GM21423 (cell line): ENCODE results near the gene ASB14.

ENCODE experiments used
- ATAC-seq: cut with Tn5 transposase; IDR thresholded peaks from one replicate; pipeline ENCODE4 v1.9.1; 2021; ENCODE audit warnings: mild to moderate bottlenecking, moderate library complexity; ENCODE audit not compliant: unreplicated experiment

Gene ASB14

DNA sequence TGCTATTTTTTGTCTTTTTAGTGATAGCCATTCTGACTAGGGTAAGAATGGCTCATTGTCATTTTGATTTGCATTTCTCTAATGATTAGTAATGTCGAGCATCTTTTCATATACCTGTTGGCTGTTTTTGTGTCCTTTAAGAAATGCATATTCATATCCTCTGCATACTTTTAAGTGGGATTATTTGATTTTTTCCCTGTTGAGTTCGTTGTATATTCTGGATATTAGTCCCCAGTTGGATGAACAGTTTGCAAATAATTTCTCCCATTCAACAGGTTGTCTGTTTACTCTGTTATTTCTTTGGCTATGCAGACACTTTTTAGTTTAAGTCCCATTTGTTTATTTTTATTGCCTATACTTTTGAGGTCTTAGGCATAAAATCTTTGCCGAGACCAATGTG lies 30.6 kb downstream of the ASB14 start:
- ATAC-seq, result no peak

DNA sequence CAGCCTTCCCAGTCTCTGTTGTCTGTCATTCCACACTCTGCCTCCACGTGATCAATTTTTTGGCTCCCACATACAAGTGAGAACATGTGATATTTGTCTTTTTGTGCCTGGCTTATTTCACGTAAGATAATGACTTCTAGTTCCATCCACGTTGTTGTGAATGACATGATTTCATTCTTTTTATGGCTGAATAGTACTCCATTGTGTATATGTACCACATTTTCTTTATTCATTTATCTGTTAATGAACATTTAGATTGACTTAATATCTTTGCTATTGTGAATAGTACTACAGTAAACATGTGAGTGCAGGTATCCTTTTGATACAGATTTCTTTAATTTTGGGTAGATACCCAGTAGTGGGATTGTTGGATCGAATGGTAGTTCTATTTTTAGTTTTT lies 31.4 kb downstream of the ASB14 start:
- no peak for ATAC-seq

- no peak for ATAC-seq
Measured at GRCh38 chr3:57257678-57258077, 34.8 kb downstream of the ASB14 start.

GRCh38 chr3:57256844-57257243 lies 35.6 kb downstream of the ASB14 start:
- ATAC-seq, result no peak

DNA sequence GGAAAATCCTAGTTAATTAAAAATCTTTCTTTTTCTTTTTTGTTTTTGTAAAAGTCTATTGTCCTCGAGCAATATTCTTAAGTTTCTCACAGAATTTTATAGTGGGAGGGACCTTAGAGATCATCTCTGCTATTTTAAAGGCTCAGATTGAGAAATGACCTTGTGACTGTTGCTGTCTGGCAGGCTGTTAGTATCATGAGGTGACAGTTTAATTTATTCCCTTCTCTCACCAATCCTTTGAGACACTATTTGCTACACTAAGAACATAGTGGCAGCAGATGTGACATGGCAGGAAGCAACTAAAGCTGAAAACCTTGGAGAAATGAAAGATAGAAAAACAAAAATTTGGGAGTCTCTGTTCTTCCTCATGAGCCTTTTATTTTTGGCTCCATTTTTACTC lies 40.1 kb downstream of the ASB14 start:
- no peak for ATAC-seq

- no peak for ATAC-seq
Measured at GRCh38 chr3:57244946-57245345, 47.5 kb downstream of the ASB14 start.

DNA sequence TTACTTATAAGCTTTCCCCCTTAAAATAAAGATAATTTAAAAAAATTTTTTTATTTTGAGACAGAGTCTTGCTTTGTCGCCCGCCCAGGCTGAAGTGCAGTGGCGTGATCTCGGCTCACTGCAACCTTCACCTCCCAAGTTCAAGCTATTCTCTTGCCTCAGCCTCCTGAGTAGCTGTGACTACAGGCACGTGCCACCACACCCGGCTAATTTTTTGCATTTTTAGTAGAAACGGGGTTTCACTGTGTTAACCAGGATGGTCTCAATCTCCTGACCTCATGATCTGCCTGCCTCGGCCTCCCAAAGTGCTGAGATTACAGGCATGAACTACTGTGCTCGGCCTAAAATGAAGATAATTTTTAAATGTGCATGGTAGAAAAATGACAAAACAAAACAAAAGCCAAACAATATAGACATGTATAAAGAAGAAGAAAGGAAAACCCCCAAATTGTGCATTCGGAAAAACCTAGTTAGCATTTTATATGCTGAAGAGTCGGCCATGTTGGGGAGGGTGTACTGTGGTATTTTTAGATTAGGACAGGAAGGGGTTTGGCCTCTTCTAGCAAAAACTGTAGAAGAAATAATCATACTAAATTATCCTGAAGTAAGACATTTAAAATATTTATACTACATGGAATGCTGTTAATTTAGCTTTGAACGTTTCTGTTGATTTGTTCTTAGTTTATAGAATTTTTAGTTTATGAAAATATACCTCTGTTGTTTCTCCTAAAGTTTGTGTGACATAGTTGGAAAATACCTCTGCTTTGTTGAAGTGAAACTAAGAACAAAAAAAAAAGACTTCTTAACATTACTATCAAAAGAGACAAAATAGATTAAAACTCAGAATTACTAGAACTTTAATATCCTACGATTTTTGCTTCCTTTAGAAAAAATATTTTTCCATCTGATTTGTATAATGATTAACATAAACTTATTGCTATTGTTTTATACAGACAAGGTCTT lies 57.6 kb downstream of the ASB14 start:
- peak; percentile 74 for ATAC-seq

GRCh38 chr3:57233799-57234198 lies 58.7 kb downstream of the ASB14 start:
- no peak for ATAC-seq

DNA sequence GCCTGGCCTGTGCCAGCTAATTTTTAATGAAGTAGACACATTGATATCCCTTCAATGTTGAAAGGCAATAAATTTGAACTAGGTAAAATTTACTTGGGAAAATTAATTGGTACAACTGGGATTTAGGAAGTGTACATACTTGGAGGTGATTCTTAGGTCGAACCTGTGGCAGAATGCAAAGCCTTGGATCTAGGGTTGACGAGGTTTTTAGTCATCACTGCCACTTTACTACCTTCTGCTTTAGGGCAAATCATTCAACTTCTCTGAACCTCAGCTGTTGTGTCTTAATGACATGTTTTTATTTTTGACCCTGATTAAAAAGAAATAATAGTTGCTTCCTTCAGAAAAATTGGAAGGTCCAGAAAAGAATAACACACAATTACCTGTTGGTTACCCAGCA lies 62.5 kb downstream of the ASB14 start:
- ATAC-seq, result no peak

- ATAC-seq, result peak; percentile 33
Measured at GRCh38 chr3:57227930-57228751, 64.3 kb downstream of the ASB14 start.

DNA sequence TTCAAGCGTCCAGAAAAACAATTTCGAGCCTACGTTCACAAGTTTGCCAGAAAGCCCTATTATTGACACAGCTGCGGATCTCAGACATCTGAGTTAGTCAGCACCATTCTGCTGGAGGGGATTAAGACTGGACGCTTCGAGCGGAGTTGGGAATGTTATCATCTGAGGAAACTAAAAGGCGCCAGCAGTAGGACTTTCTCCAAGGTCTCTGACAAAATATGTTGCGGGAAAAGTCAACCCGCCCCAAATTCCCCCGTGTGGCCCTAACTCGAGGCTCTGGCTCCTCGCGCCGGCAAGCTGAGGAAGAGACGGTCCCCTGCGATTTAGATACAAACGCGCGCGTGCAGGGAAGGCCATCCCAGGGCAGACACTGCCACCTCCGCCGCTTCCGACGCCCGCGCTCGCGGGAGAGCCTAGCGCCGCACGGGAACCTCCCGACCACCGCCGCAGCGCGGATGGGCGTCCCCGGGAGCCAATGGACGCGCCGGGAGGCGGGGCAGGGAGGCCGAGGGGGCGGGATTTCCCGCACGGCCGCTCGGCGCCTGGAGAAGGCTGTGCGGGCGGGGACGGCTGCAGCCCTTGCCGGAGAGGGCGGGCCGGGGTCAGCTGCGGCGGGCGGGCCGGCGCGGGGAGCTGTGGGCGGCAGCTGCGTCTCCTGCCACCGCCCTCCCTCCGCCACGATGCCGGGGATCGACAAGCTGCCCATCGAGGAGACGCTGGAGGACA lies 65.1 kb downstream of the ASB14 start, which contains the start of gene APPL1:
TSS of gene APPL1 (plus strand) at position 526 of the 726 bp plus-strand sequence. CDS start at position 681, 155 bp downstream.
- peak; percentile 83 for ATAC-seq

DNA sequence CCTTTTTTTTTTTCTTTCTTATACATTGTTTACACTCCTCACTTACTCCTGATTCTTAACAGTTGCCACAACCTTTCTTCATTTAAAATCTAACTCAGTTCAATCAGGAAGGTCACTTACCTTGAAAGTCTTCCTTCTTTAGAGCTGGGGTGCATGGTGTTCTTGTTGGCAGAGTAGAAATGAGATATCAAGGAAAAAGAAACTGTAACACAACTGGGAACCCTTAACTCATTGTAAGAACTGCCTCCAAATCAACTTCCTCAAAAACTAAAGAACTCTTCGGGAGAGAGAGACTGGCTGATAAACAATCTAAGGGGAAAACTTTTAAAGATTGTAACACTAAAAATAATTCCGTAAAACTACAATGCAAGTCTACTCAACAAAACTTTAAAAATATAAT lies 66.3 kb downstream of the ASB14 start:
- no peak for ATAC-seq

GRCh38 chr3:57224856-57225255 lies 67.6 kb downstream of the ASB14 start:
- ATAC-seq, result no peak

DNA sequence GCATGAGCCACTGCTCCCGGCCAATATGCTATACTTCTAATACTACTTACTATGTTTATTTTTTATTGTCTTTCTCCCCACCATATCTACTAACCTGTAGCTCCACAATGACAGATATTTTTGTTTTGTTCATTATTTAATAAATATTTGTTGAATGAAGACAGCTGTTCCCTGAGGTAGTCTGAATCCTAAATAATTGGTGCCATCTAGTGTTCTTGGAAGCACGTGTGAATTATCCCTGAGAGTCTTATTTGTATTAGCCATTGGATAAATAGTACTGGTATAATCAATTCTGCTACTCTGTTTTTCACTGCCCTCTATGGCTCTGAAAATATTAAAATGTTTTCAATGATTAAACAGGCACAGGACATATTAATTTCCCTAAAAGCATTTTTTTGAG lies 70.6 kb downstream of the ASB14 start:
- ATAC-seq, result no peak
